Globus pallidus (tissue), 1 donor: ENCODE data around the gene GJB3.

Source experiments
- DNase-seq: peaks from one replicate; pipeline ENCODE4 v3.0.0-alpha.2; 2015; ENCODE audit warnings: low spot score

The GJB3 gene

GRCh38 chr1:34825455-34826091 lies 44.6 kb downstream of the GJB3 start:
- DNase-seq = no peak

- DNase-seq = no peak
Measured at GRCh38 chr1:34827341-34827941, 46.4 kb downstream of the GJB3 start.

GRCh38 chr1:34828611-34829010 lies 47.6 kb downstream of the GJB3 start:
- DNase-seq = no peak

GRCh38 chr1:34829250-34829649 lies 48.2 kb downstream of the GJB3 start:
- DNase-seq = no peak

- DNase-seq = no peak
Measured at GRCh38 chr1:34831721-34832246, 50.8 kb downstream of the GJB3 start.

- no peak for DNase-seq
Measured at GRCh38 chr1:34833711-34834110, 52.7 kb downstream of the GJB3 start.
